Loucy (cell line): ENCODE data around the gene KDM4B.

Experiments
- H2AFZ ChIP-seq: fragments of 200-600 bp; sonication (generic); 2 replicates; pipeline ENCODE4 v1.6.0; 2016; ENCODE audit warnings: antibody characterized with exemption, mild to moderate bottlenecking, low read length, moderate library complexity
- H3F3A ChIP-seq: fragments of 200-600 bp; 2 replicates; pipeline ENCODE4 v1.6.0; 2016; ENCODE audit warnings: antibody characterized with exemption, low read depth, mild to moderate bottlenecking
- H3K27me3 ChIP-seq: fragments of 200-600 bp; sonication (generic); 2 replicates; pipeline ENCODE4 v1.6.1; 2014; ENCODE audit warnings: low read length, mild to moderate bottlenecking; ENCODE audit not compliant: insufficient read depth, poor library complexity, severe bottlenecking
- H3K36me3 ChIP-seq: fragments of 200-600 bp; sonication (generic); 2 replicates; pipeline ENCODE4 v1.6.1; 2016; ENCODE audit warnings: low read length; ENCODE audit not compliant: insufficient read depth
- H3K4me1 ChIP-seq: fragments of 200-600 bp; sonication (generic); 2 replicates; pipeline ENCODE4 v1.5.1; 2014; ENCODE audit warnings: low read length, mild to moderate bottlenecking; ENCODE audit not compliant: insufficient read depth, poor library complexity, severe bottlenecking
- H3K4me2 ChIP-seq: fragments of 200-600 bp; sonication (generic); 2 replicates; pipeline ENCODE4 v1.6.0; 2014; ENCODE audit warnings: antibody characterized with exemption, low read length, low read depth, mild to moderate bottlenecking; ENCODE audit not compliant: poor library complexity, severe bottlenecking
- H3K4me3 ChIP-seq: fragments of 200-600 bp; sonication (generic); 2 replicates; pipeline ENCODE4 v1.5.1; 2014; ENCODE audit warnings: low read length, mild to moderate bottlenecking, mixed read lengths; ENCODE audit not compliant: poor library complexity, severe bottlenecking
- H3K79me2 ChIP-seq: fragments of 200-600 bp; sonication (generic); 2 replicates; pipeline ENCODE4 v1.6.1; 2014; ENCODE audit warnings: low read length; ENCODE audit not compliant: insufficient read depth
- H3K9ac ChIP-seq: fragments of 200-600 bp; sonication (generic); 2 replicates; pipeline ENCODE4 v1.6.0; 2014; ENCODE audit warnings: mild to moderate bottlenecking, low read depth, low read length, moderate library complexity; ENCODE audit not compliant: poor library complexity, severe bottlenecking
- H3K9me2 ChIP-seq: fragments of 200-600 bp; sonication (generic); replicated peaks from 2 replicates; pipeline ENCODE4 v1.6.1; 2016; ENCODE audit warnings: low read depth, low read length, mixed read lengths
- H3K9me3 ChIP-seq: fragments of 200-600 bp; sonication (generic); 2 replicates; pipeline ENCODE4 v1.6.1; 2014; ENCODE audit warnings: mild to moderate bottlenecking, antibody characterized with exemption, low read length, low read depth; ENCODE audit not compliant: insufficient read depth
- H4K20me1 ChIP-seq: fragments of 200-600 bp; sonication (generic); 2 replicates; pipeline ENCODE4 v1.6.0; 2014; ENCODE audit warnings: antibody characterized with exemption, low read length, mild to moderate bottlenecking; ENCODE audit not compliant: insufficient read depth, poor library complexity, severe bottlenecking
- CTCF ChIP-seq: fragments of 200-600 bp; sonication (generic); conservative IDR thresholded peaks from 2 replicates; pipeline ENCODE4 v1.5.1; 2014; ENCODE audit warnings: mild to moderate bottlenecking, antibody characterized with exemption, low read length
- EZH2phosphoT487 ChIP-seq: fragments of 200-600 bp; IDR thresholded peaks from 2 replicates; pipeline ENCODE4 v1.6.1; 2018; ENCODE audit warnings: antibody characterized with exemption, mild to moderate bottlenecking, moderate library complexity, borderline replicate concordance

KDM4B gene

GRCh38 chr19:5144545-5145179, 175.7 kb downstream of the KDM4B start:
- no peaks in the 10 kb centered on the region for H3K9me3 ChIP-seq
- no peak for TF ChIP-seq EZH2phosphoT487
- TF ChIP-seq CTCF = no peak
- no peaks in the 10 kb centered on the region for H3K27me3 ChIP-seq
- no peaks in the 10 kb centered on the region for H4K20me1 ChIP-seq
- peaks cover 34% of the 10 kb centered on the region for H3K4me1 ChIP-seq
- peaks cover 60% of the 10 kb centered on the region; the same call in 1 of the 2 replicates for H3K36me3 ChIP-seq
- no peak overlapping the region for H2AFZ ChIP-seq
- no peak overlapping the region for H3K9ac ChIP-seq
- no peaks in the 10 kb centered on the region for H3F3A ChIP-seq
- no peak overlapping the region for H3K4me2 ChIP-seq
- peaks cover 9% of the 10 kb centered on the region; the same call in 1 of the 2 replicates for H3K79me2 ChIP-seq
- H3K4me3 ChIP-seq = no peak overlapping the region
- no peaks in the 10 kb centered on the region for H3K9me2 ChIP-seq

- no peaks in the 10 kb centered on the region for H3K9me3 ChIP-seq
- TF ChIP-seq EZH2phosphoT487 = no peak
- no peak for TF ChIP-seq CTCF
- no peaks in the 10 kb centered on the region for H3F3A ChIP-seq
- H4K20me1 ChIP-seq = no peaks in the 10 kb centered on the region
- no peak overlapping the region for H2AFZ ChIP-seq
- no peak overlapping the region for H3K4me3 ChIP-seq
- H3K27me3 ChIP-seq = no peaks in the 10 kb centered on the region
- no peak overlapping the region for H3K4me2 ChIP-seq
- peaks cover 6% of the 10 kb centered on the region; the same call in 1 of the 2 replicates for H3K79me2 ChIP-seq
- H3K4me1 ChIP-seq = peaks cover 23% of the 10 kb centered on the region
- peaks cover 61% of the 10 kb centered on the region; the same call in 1 of the 2 replicates for H3K36me3 ChIP-seq
- no peak overlapping the region for H3K9ac ChIP-seq
- no peaks in the 10 kb centered on the region for H3K9me2 ChIP-seq
These were observed 176.9 kb downstream of the KDM4B start for GRCh38 chr19:5145521-5146511.

- Histone ChIP-seq H3K4me3 (no peak overlapping the region), H3F3A (no peaks in the 10 kb centered on the region), H3K9ac (no peak overlapping the region), H3K79me2 (no peaks in the 10 kb centered on the region), H3K9me2 (no peaks in the 10 kb centered on the region), H3K4me2 (no peak overlapping the region), H2AFZ (no peak overlapping the region), H3K9me3 (no peaks in the 10 kb centered on the region), H4K20me1 (no peaks in the 10 kb centered on the region), H3K36me3 (peaks cover 47% of the 10 kb centered on the region; the same call in 1 of the 2 replicates), H3K27me3 (no peaks in the 10 kb centered on the region), H3K4me1 (peaks cover 13% of the 10 kb centered on the region)
- TF ChIP-seq EZH2phosphoT487 = no peak
- no peak for TF ChIP-seq CTCF
These were observed 178.4 kb downstream of the KDM4B start for GRCh38 chr19:5147074-5147977.
